HepG2 (cell line): Measurements from ENCODE around the gene OAT. TPM values are rescaled to one million over a fixed set of nuclear protein-coding genes. Genes with fewer than 3 reads are reported as not detected.
A peak's percentile ranks its signal among the peaks of the same experiment; 100 is the strongest.

Experiments
- ARNT2 ChIP-seq: sonication (generic); formaldehyde crosslinking; IDR thresholded peaks from 2 replicates; pipeline ENCODE4 v1.8.0; 2022; ENCODE audit warnings: mild to moderate bottlenecking, low read depth, missing genetic modification reagents, moderate library complexity
- CSRNP1 ChIP-seq: sonication (generic); formaldehyde crosslinking; IDR thresholded peaks from 2 replicates; pipeline ENCODE4 v1.8.1; 2023; ENCODE audit warnings: mild to moderate bottlenecking, missing genetic modification reagents
- FIP1L1 ChIP-seq: fragments of 200-400 bp; formaldehyde crosslinking; IDR thresholded peaks from 2 replicates; pipeline ENCODE4 v1.6.1; 2018; ENCODE audit warnings: low read depth, mild to moderate bottlenecking, low read length, moderate library complexity, borderline replicate concordance; ENCODE audit not compliant: insufficient read depth
- GATAD2A ChIP-seq: IDR thresholded peaks from 2 replicates; pipeline ENCODE4 v1.6.1; 2016
- MAFF ChIP-seq: IDR thresholded peaks from 2 replicates; pipeline ENCODE4 v1.6.1; 2011; ENCODE audit warnings: low read depth, low read length, improper control_type of control experiment
- MEF2D ChIP-seq: sonication (generic); formaldehyde crosslinking; IDR thresholded peaks from 2 replicates; pipeline ENCODE4 v1.5.1; 2020; ENCODE audit warnings: mild to moderate bottlenecking, missing genetic modification reagents
- SOX6 ChIP-seq, 2 experiments: fragments of 450-650 bp in 1 of 2; sonication (generic) in 1 of 2; formaldehyde crosslinking in 1 of 2; IDR thresholded peaks; 2 replicates each; pipeline versions ENCODE4 v1.4.0 to v1.6.1; 2017 to 2020; ENCODE audit warnings: antibody characterized with exemption in 1 of 2, mild to moderate bottlenecking in 1 of 2, missing genetic modification reagents in 1 of 2
- SUZ12 ChIP-seq: fragments of 150-350 bp; IDR thresholded peaks from 2 replicates; pipeline ENCODE4 v1.6.1; 2014; ENCODE audit warnings: low read depth, low read length
- TEAD3 ChIP-seq: optimal IDR thresholded peaks from 2 replicates; pipeline ENCODE3; 2016; ENCODE audit warnings: borderline replicate concordance
- ZBTB3 ChIP-seq: sonication (generic); formaldehyde crosslinking; IDR thresholded peaks from 2 replicates; pipeline ENCODE4 v1.4.0; 2020; ENCODE audit warnings: low read depth, mild to moderate bottlenecking, moderate library complexity, missing genetic modification reagents, borderline replicate concordance
- ZBTB4 ChIP-seq: sonication (generic); formaldehyde crosslinking; IDR thresholded peaks from 2 replicates; pipeline ENCODE4 v1.4.0; 2020; ENCODE audit warnings: missing genetic modification reagents, mild to moderate bottlenecking, borderline replicate concordance
- ZNF18 ChIP-seq: sonication (generic); formaldehyde crosslinking; IDR thresholded peaks from 2 replicates; pipeline ENCODE4 v1.8.0; 2022; ENCODE audit warnings: mild to moderate bottlenecking, missing genetic modification reagents; ENCODE audit not compliant: insufficient replicate concordance
- ZNF788 ChIP-seq: sonication (generic); formaldehyde crosslinking; IDR thresholded peaks from 2 replicates; pipeline ENCODE4 v1.5.0; 2020; ENCODE audit warnings: mild to moderate bottlenecking, missing genetic modification reagents, borderline replicate concordance
- ZNF878 ChIP-seq: sonication (generic); formaldehyde crosslinking; IDR thresholded peaks from 2 replicates; pipeline ENCODE4 v1.8.1; 2023; ENCODE audit warnings: mild to moderate bottlenecking, missing genetic modification reagents, moderate library complexity
- ZSCAN30 ChIP-seq: sonication (generic); formaldehyde crosslinking; IDR thresholded peaks from 2 replicates; pipeline ENCODE4 v1.5.0; 2020; ENCODE audit warnings: mild to moderate bottlenecking, missing genetic modification reagents
- polyA plus RNA-seq, 8 experiments: library from polyadenylated mRNA; depleted of rRNA in 3 of 8; stranded (reverse) in 7 of 8; unstranded in 1 of 8; fragments of >200 nt; fragmentation: Illumina TruSeq in 4 of 8; extraction: Trizol in 4 of 8; gene quantifications; 2 replicates each; pipeline versions ENCODE4 v1.2.1 to v1.2.3, GENCODE V29; 2011 to 2016; ENCODE audit warnings: low read depth in 4 of 8, missing spikeins in 1 of 8, mixed read lengths in 1 of 8; ENCODE audit not compliant: insufficient read depth in 1 of 8
- total RNA-seq, 5 experiments: library from RNA; depleted of rRNA; stranded (reverse); fragments of >200 nt; fragmentation: Illumina TruSeq; extraction: Trizol; gene quantifications; 2 replicates each; pipeline ENCODE4 v1.2.3, GENCODE V29; 2016; ENCODE audit warnings: low read depth in 1 of 5
- TF ChIP-seq, protein P1 (sequence below): sonication (generic); formaldehyde crosslinking; IDR thresholded peaks from 2 replicates; pipeline ENCODE4 v1.8.1; 2023; ENCODE audit warnings: missing genetic modification reagents, mild to moderate bottlenecking, borderline replicate concordance
- TF ChIP-seq, protein P2 (sequence below): IDR thresholded peaks from 2 replicates; pipeline ENCODE4 v1.6.1; 2016; ENCODE audit warnings: missing compliant biosample characterization, missing genetic modification reagents, borderline replicate concordance

OAT gene
- total and polyA plus RNA-seq, 2 of the 13 experiments (the other 11 are each of a cell fraction or from before 2014, with no cell fraction given) = 87.8 to 96.7 TPM

- no peak for TF ChIP-seq ZBTB4 (CRISPR knock-in tag)
- TF ChIP-seq TEAD3 (CRISPR knock-in tag) = no peak
- no peak for TF ChIP-seq SUZ12
- no peak for TF ChIP-seq ZNF18 (CRISPR knock-in tag)
- no peak for TF ChIP-seq FIP1L1
- TF ChIP-seq SOX6 (IDR thresholded peaks at IDR 0.05) = no peak
- peak; percentile 35; the same call in 1 of the 2 replicates for TF ChIP-seq SOX6 (CRISPR knock-in tag; IDR thresholded peaks at IDR 0.05)
- no peak for TF ChIP-seq ARNT2 (CRISPR knock-in tag)
- TF ChIP-seq, protein P1, sequence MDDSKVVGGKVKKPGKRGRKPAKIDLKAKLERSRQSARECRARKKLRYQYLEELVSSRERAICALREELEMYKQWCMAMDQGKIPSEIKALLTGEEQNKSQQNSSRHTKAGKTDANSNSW (CRISPR knock-in tag) = 0 out of 2 replicates have a peak, but pooled peaks have one; percentile 61
- TF ChIP-seq ZNF878 (CRISPR knock-in tag) = no peak
- TF ChIP-seq ZNF788 (CRISPR knock-in tag) = no peak
- TF ChIP-seq, protein P2, sequence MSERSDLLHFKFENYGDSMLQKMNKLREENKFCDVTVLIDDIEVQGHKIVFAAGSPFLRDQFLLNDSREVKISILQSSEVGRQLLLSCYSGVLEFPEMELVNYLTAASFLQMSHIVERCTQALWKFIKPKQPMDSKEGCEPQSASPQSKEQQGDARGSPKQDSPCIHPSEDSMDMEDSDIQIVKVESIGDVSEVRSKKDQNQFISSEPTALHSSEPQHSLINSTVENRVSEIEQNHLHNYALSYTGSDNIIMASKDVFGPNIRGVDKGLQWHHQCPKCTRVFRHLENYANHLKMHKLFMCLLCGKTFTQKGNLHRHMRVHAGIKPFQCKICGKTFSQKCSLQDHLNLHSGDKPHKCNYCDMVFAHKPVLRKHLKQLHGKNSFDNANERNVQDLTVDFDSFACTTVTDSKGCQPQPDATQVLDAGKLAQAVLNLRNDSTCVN (CRISPR knock-in tag) = no peak
- 0 out of 2 replicates have a peak, but pooled peaks have one; percentile 40 for TF ChIP-seq GATAD2A (CRISPR knock-in tag)
- TF ChIP-seq ZBTB3 (CRISPR knock-in tag) = no peak
- TF ChIP-seq ZSCAN30 (CRISPR knock-in tag) = no peak
- no peak for TF ChIP-seq MAFF
- no peak for TF ChIP-seq MEF2D (CRISPR knock-in tag)
- TF ChIP-seq CSRNP1 = 0 out of 2 replicates have a peak, but pooled peaks have one; percentile 49
Measured at GRCh38 chr10:124354411-124355382, 64.0 kb downstream of the OAT start (continued).
